Mucosa of descending colon (tissue), 3 donors: ENCODE results near the gene ATP6AP1. TPM values are rescaled to one million over a fixed set of nuclear protein-coding genes. Genes with fewer than 3 reads are reported as not detected.
A peak's percentile ranks its signal among the peaks of the same experiment; 100 is the strongest.

ENCODE experiments used
- ATAC-seq: fragments of 200-7000 bp; cut with Tn5 transposase; one replicate; pipeline ENCODE4 v1.9.1; 2020; ENCODE audit warnings: mild to moderate bottlenecking, moderate library complexity
- DNase-seq, 3 donors: peaks; one replicate each; pipeline ENCODE4 v3.0.0-alpha.2; 2020
- H3K36me3 ChIP-seq: fragments of 200-600 bp; one replicate; pipeline ENCODE4 v1.8.0; 2021; ENCODE audit warnings: low read depth, mild to moderate bottlenecking
- H3K4me1 ChIP-seq: fragments of 200-600 bp; one replicate; pipeline ENCODE4 v1.8.0; 2021; ENCODE audit warnings: low read depth, mild to moderate bottlenecking
- H3K4me3 ChIP-seq: fragments of 200-600 bp; one replicate; pipeline ENCODE4 v1.8.0; 2021; ENCODE audit warnings: mild to moderate bottlenecking
- H3K9me3 ChIP-seq: fragments of 200-600 bp; one replicate; pipeline ENCODE4 v1.8.0; 2021; ENCODE audit warnings: mild to moderate bottlenecking
- CTCF ChIP-seq: fragments of 200-600 bp; IDR thresholded peaks from one replicate; pipeline ENCODE4 v1.8.0; 2022; ENCODE audit warnings: antibody characterized with exemption, mild to moderate bottlenecking
- intact Hi-C, 2 donors: fragments of 100-400 bp; cut with DNase I in 1 of 2; cut with micrococcal nuclease in 1 of 2; formaldehyde crosslinking; loops; one replicate each; pipeline versions ENCODE4 v1.11.0 to v1.11.1; 2022; cut with DNase I, micrococcal nuclease
- total RNA-seq, 3 donors: library from RNA; stranded (reverse); fragmentation: NEBNext Ultra II Directional in 2 of 3; extraction: Animal tissue kit (Norgen Biotek cat#: 25700) in 2 of 3; gene quantifications; one replicate each; pipeline versions ENCODE4 v1.2.1 to v1.2.4, GENCODE V29; 2021 to 2023
- donor health status: DM: no; HTN: no; CAD: no; lungs with moderate emphysema.
- donor health status: DM: no; HTN: no; CAD: no.
- donor health status: DM: no; HTN: yes; CAD: no.

The ATP6AP1 gene
- total RNA-seq, 3 donors from 2014 or later: 78.1 to 95.8 (median 95.2) TPM

- Histone ChIP-seq H3K4me1 (no peaks in the 10 kb centered on the region), H3K4me3 (no peak overlapping the region), H3K9me3 (no peaks in the 10 kb centered on the region), H3K36me3 (no peaks in the 10 kb centered on the region)
- no peak for TF ChIP-seq CTCF
- DNase-seq: no peak
- peak; percentile 17 for ATAC-seq
- intact Hi-C loops: no loop called here
These were observed 43.6 kb downstream of the ATP6AP1 start for GRCh38 chrX:154471839-154472684.

- no peaks in the 10 kb centered on the region for H3K36me3 ChIP-seq
- H3K4me3 ChIP-seq: no peak overlapping the region
- H3K4me1 ChIP-seq: no peaks in the 10 kb centered on the region
- no peak for TF ChIP-seq CTCF
- intact Hi-C loops: no loop called here
- DNase-seq: no peak
- ATAC-seq: peak; percentile 59
- no peaks in the 10 kb centered on the region for H3K9me3 ChIP-seq
These were observed 44.5 kb downstream of the ATP6AP1 start for GRCh38 chrX:154472685-154473632.

GRCh38 chrX:154473683-154474082 is 45.2 kb downstream of the ATP6AP1 start:
- no peak for TF ChIP-seq CTCF
- ATAC-seq (no peak), DNase-seq (no peak)
- H3K9me3 ChIP-seq: no peaks in the 10 kb centered on the region
- H3K4me3 ChIP-seq: no peak overlapping the region
- H3K36me3 ChIP-seq: no peaks in the 10 kb centered on the region
- no peaks in the 10 kb centered on the region for H3K4me1 ChIP-seq
- intact Hi-C loops: no loop called here

- intact Hi-C loops: no loop called here
- Histone ChIP-seq H3K9me3 (no peaks in the 10 kb centered on the region), H3K4me1 (no peaks in the 10 kb centered on the region), H3K36me3 (no peaks in the 10 kb centered on the region), H3K4me3 (no peak overlapping the region)
- DNase-seq: peak in 1 of 3 donors; percentile 17
- no peak for TF ChIP-seq CTCF
- no peak for ATAC-seq
These were observed 48.3 kb downstream of the ATP6AP1 start for GRCh38 chrX:154476821-154477220.

GRCh38 chrX:154477891-154478477 is 49.5 kb downstream of the ATP6AP1 start:
- ATAC-seq (no peak), DNase-seq (no peak)
- intact Hi-C loops: no loop called here
- no peak for TF ChIP-seq CTCF
- H3K9me3 ChIP-seq: no peaks in the 10 kb centered on the region
- H3K4me1 ChIP-seq: no peaks in the 10 kb centered on the region
- no peak overlapping the region for H3K4me3 ChIP-seq
- no peaks in the 10 kb centered on the region for H3K36me3 ChIP-seq
